NB4 (cell line): ENCODE results near the gene KDM4C.

ENCODE experiments used
- CTCF ChIP-seq: IDR thresholded peaks from one replicate; pipeline ENCODE4 v1.5.1; 2012; ENCODE audit warnings: low read depth, low read length
- MYC ChIP-seq: IDR thresholded peaks from 2 replicates; pipeline ENCODE4 v1.6.1; 2011; ENCODE audit warnings: low read depth, low read length

DNA sequence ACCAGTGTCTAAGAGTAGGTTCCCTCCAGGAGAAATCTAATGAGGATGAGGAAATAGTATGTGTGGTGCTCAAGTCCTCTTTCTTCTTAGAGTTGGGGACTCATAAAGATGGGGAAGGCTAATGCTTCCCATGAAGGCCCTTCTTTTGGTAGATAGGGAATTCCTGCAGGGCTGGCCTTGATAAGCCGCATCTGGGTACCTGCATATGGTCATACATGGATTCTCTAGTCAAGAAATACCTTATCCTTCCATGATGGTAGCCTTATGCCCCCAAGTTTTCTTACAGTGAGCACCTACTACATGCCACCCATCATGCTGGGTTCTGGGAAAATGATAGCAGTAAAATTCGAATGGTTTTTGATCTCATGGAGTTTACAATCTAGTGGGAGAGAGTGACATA lies 382.6 kb downstream of the KDM4C start:
- TF ChIP-seq CTCF (no peak), MYC (no peak)
